ENCODE measurements around the gene NPIPA3. TPM values are rescaled to one million over a fixed set of nuclear protein-coding genes. Genes with fewer than 3 reads are reported as not detected.

Gene NPIPA3
- total RNA-seq, 1 experiment from 2014 or later = 3.7 TPM

- H3K27ac ChIP-seq (ENCODE audit: low read length) = no peak overlapping the region
- no peaks in the 10 kb centered on the region for H3K27me3 ChIP-seq (ENCODE audit: control insufficient read depth, insufficient read depth, low read length)
- DNase-seq (ENCODE audit: low read depth, low spot score) (no peak), ATAC-seq (no peak)
- intact Hi-C loops (cut with micrococcal nuclease; ENCODE audit: unreplicated experiment) (no loop called here), in situ Hi-C loops (cut with HindIII; ENCODE audit: low pct_unique_long_range_greater_than_20kb, low sequenced_read_pairs) (no loop called here)
- no peaks in the 10 kb centered on the region for H3K9me3 ChIP-seq (ENCODE audit: control insufficient read depth, insufficient read depth, low read depth, low read length)
- ChIA-PET CTCF (no interaction called here), POLR2A (interaction anchor here (0.7 kb wide), 1 partner anchor 93 kb away, joined by 5 read pairs; no protein-coding TSS in a partner anchor)
- no peak overlapping the region for H3K4me3 ChIP-seq (ENCODE audit: low read depth in 2 of 2, low read length in 2 of 2)
- peaks cover 21% of the 10 kb centered on the region for H3K36me3 ChIP-seq (ENCODE audit: control insufficient read depth, insufficient read depth, low read length)
- TF ChIP-seq SIN3A (IDR thresholded peaks at IDR 0.05; ENCODE audit: borderline replicate concordance, insufficient read depth, low read depth, low read length) (no peak), POLR2AphosphoS5 (IDR thresholded peaks at IDR 0.05; ENCODE audit: low read depth, low read length) (no peak), TCF7L2 (IDR thresholded peaks at IDR 0.05; ENCODE audit: low read depth, low read length) (no peak), REST (IDR thresholded peaks at IDR 0.05; ENCODE audit: insufficient read depth in 1 of 2, low read depth in 2 of 2, low read length in 1 of 2) (no peak), CTCF (IDR thresholded peaks at IDR 0.05) (no peak)
- no peaks in the 10 kb centered on the region for H3K4me1 ChIP-seq (ENCODE audit: control insufficient read depth, insufficient read depth, low read length)
- TSS peak; percentile 80 for BruUV-seq (replicated peaks)
Measured at GRCh38 chr16:14668556-14669223, 34.5 kb upstream of the NPIPA3 start.

GRCh38 chr16:14669776-14670175 lies 33.4 kb upstream of the NPIPA3 start:
- no peaks in the 10 kb centered on the region for H3K27me3 ChIP-seq (ENCODE audit: control insufficient read depth, insufficient read depth, low read length)
- no TSS peak for BruUV-seq (replicated peaks)
- CTCF ChIA-PET = no interaction called here
- H3K9me3 ChIP-seq (ENCODE audit: control insufficient read depth, insufficient read depth, low read depth, low read length) = no peaks in the 10 kb centered on the region
- POLR2A ChIA-PET = no interaction called here
- DNase-seq (ENCODE audit: low read depth, low spot score) (no peak), ATAC-seq (peak; percentile 47)
- TF ChIP-seq POLR2AphosphoS5 (IDR thresholded peaks at IDR 0.05; ENCODE audit: low read depth, low read length) (peak; percentile 27; the same call in 1 of the 2 replicates), REST (IDR thresholded peaks at IDR 0.05; ENCODE audit: insufficient read depth in 1 of 2, low read depth in 2 of 2, low read length in 1 of 2) (no peak), CTCF (IDR thresholded peaks at IDR 0.05) (no peak), TCF7L2 (IDR thresholded peaks at IDR 0.05; ENCODE audit: low read depth, low read length) (no peak)
- peaks cover 15% of the 10 kb centered on the region for H3K36me3 ChIP-seq (ENCODE audit: control insufficient read depth, insufficient read depth, low read length)
- H3K4me1 ChIP-seq (ENCODE audit: control insufficient read depth, insufficient read depth, low read length) = no peaks in the 10 kb centered on the region
- no peak overlapping the region for H3K4me3 ChIP-seq (ENCODE audit: low read depth in 2 of 2, low read length in 2 of 2)
- in situ Hi-C loops (cut with HindIII; ENCODE audit: low pct_unique_long_range_greater_than_20kb, low sequenced_read_pairs) = no loop called here
- H3K27ac ChIP-seq (ENCODE audit: low read length) = no peak overlapping the region
- intact Hi-C loops (cut with micrococcal nuclease; ENCODE audit: unreplicated experiment) = no loop called here
